ENCODE data around the gene TMEM232. TPM values are rescaled to one million over a fixed set of nuclear protein-coding genes. Genes with fewer than 3 reads are reported as not detected.
"Not testable (repeated sequence)": the region's sequence is repeated elsewhere in the genome, so short reads cannot be mapped to it uniquely, and the experiment has no call there.

The TMEM232 gene
- 0.77 TPM for polyA plus RNA-seq (2013, experiment 1 of 2; ENCODE audit: insufficient read length)
- polyA plus RNA-seq (2013, experiment 2 of 2; ENCODE audit: insufficient read length) = 1.00 TPM

- DNase-seq = peak; percentile 56
Observed at GRCh38 chr5:110726249-110727024, at the start of gene TMEM232. Gene TMEM232 (minus strand): TSS chr5:110726671. CDS start chr5:110667352, 59,319 bp downstream.

- no peak for DNase-seq
Observed at GRCh38 chr5:110770286-110770685, 43.8 kb upstream of the TMEM232 start.

- DNase-seq = peak; percentile 78
Observed at GRCh38 chr5:110769000-110769681, 42.7 kb upstream of the TMEM232 start.

- DNase-seq = peak; percentile 71
Observed at GRCh38 chr5:110768138-110768860, 41.8 kb upstream of the TMEM232 start.

GRCh38 chr5:110760158-110760557 is 33.7 kb upstream of the TMEM232 start:
- DNase-seq = no peak

- DNase-seq = peak; percentile 55
Observed at GRCh38 chr5:110757118-110757729, 30.8 kb upstream of the TMEM232 start.

- no peak for DNase-seq
Observed at GRCh38 chr5:110754181-110754580, 27.7 kb upstream of the TMEM232 start.

GRCh38 chr5:110753600-110753999 is 27.1 kb upstream of the TMEM232 start:
- no peak for DNase-seq

- DNase-seq = no peak
Observed at GRCh38 chr5:110752953-110753352, 26.5 kb upstream of the TMEM232 start.

GRCh38 chr5:110751902-110752762 is 25.7 kb upstream of the TMEM232 start:
- no peak for DNase-seq

- DNase-seq = peak; percentile 90
Observed at GRCh38 chr5:110738812-110739651, 12.6 kb upstream of the TMEM232 start, which contains the start of gene SLC25A46. Gene SLC25A46 (plus strand): TSS chr5:110739007. CDS start chr5:110739120, 113 bp downstream.

- no peak for DNase-seq
Observed at GRCh38 chr5:110738503-110738811, 12.0 kb upstream of the TMEM232 start.

GRCh38 chr5:110736753-110737152 is 10.3 kb upstream of the TMEM232 start:
- DNase-seq = no peak

- peak; percentile 11 for DNase-seq
Observed at GRCh38 chr5:110735556-110735955, 9.1 kb upstream of the TMEM232 start.

- no peak for DNase-seq
Observed at GRCh38 chr5:110734101-110734500, 7.6 kb upstream of the TMEM232 start.

GRCh38 chr5:110731499-110731898 is 5.0 kb upstream of the TMEM232 start:
- not testable (repeated sequence) for DNase-seq

GRCh38 chr5:110727025-110727314 is 499 bp upstream of the TMEM232 start:
- no peak for DNase-seq

GRCh38 chr5:110718311-110718710 is 8.2 kb downstream of the TMEM232 start:
- DNase-seq = peak; percentile 14

- DNase-seq = peak; percentile 44
Observed at GRCh38 chr5:110716247-110717245, 9.9 kb downstream of the TMEM232 start.

All from fibroblast of skin of scalp (primary cell).